ENCODE data around the gene NHLH2. TPM values are rescaled to one million over a fixed set of nuclear protein-coding genes. Genes with fewer than 3 reads are reported as not detected.

NHLH2 gene
- total RNA-seq, 1 donor from 2014 or later = 1.9 TPM

DNA sequence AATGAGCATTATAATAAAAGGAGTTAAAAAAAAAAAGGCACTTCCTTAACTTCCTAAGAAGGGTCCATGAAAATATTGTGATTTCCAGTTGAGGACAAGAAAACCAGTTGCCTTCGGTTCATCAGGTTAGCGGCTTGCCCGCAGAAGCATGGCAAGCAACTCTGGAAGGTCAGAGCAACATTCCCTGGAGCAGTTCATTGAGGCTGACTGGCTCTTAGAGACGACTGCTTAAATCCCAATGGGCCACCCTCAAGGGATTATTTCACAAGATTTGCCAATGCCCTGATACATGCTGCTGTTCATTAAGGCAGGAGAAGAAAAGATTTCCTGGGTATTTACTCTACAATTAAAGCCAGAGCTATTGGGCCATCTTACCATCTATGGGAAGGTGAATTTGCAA lies 43.4 kb downstream of the NHLH2 start:
- Mint-ChIP-seq H3K4me3 (no peak overlapping the region), H3K27me3 (ENCODE audit: low read depth) (no peaks in the 10 kb centered on the region), H3K36me3 (no peaks in the 10 kb centered on the region), H3K9me3 (no peaks in the 10 kb centered on the region), H3K27ac (no peak overlapping the region), H3K4me1 (peaks cover 24% of the 10 kb centered on the region)
- TF ChIP-seq, protein P1, sequence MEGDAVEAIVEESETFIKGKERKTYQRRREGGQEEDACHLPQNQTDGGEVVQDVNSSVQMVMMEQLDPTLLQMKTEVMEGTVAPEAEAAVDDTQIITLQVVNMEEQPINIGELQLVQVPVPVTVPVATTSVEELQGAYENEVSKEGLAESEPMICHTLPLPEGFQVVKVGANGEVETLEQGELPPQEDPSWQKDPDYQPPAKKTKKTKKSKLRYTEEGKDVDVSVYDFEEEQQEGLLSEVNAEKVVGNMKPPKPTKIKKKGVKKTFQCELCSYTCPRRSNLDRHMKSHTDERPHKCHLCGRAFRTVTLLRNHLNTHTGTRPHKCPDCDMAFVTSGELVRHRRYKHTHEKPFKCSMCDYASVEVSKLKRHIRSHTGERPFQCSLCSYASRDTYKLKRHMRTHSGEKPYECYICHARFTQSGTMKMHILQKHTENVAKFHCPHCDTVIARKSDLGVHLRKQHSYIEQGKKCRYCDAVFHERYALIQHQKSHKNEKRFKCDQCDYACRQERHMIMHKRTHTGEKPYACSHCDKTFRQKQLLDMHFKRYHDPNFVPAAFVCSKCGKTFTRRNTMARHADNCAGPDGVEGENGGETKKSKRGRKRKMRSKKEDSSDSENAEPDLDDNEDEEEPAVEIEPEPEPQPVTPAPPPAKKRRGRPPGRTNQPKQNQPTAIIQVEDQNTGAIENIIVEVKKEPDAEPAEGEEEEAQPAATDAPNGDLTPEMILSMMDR (IDR thresholded peaks at IDR 0.05; ENCODE audit: unreplicated experiment) = no peak
- no peak for DNase-seq (ENCODE audit: low spot score in 2 of 2, unreplicated experiment in 2 of 2)

DNA sequence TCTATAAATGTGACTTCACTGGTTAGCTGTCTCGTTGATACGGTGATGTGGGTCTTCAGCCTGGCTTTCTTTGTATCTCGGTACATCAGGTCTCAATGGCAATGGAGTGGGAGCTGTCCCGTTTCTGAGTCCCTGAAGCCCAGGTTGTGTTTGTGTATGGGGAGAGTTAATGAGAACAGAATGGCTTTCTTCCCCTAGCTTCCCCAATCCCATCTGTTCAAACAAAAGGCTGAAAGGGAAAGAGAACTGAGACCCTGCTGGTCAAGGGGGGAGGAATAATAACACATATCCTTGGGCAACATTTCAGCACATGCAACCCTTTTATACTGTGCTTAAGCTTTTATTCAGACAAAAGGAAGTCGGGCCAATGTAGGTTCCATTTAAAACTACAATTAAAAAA lies 44.0 kb downstream of the NHLH2 start:
- TF ChIP-seq, protein P1 (IDR thresholded peaks at IDR 0.05; ENCODE audit: unreplicated experiment) = no peak
- peaks cover 24% of the 10 kb centered on the region for H3K4me1 Mint-ChIP-seq
- no peaks in the 10 kb centered on the region for H3K36me3 Mint-ChIP-seq
- no peaks in the 10 kb centered on the region for H3K9me3 Mint-ChIP-seq
- H3K27me3 Mint-ChIP-seq (ENCODE audit: low read depth) = no peaks in the 10 kb centered on the region
- H3K4me3 Mint-ChIP-seq = no peak overlapping the region
- no peak overlapping the region for H3K27ac Mint-ChIP-seq
- DNase-seq (ENCODE audit: low spot score in 2 of 2, unreplicated experiment in 2 of 2) = no peak

GRCh38 chr1:115796036-115796435 lies 44.9 kb downstream of the NHLH2 start:
- TF ChIP-seq, protein P1 (IDR thresholded peaks at IDR 0.05; ENCODE audit: unreplicated experiment) = no peak
- peaks cover 24% of the 10 kb centered on the region for H3K4me1 Mint-ChIP-seq
- no peaks in the 10 kb centered on the region for H3K36me3 Mint-ChIP-seq
- H3K4me3 Mint-ChIP-seq = no peak overlapping the region
- H3K9me3 Mint-ChIP-seq = no peaks in the 10 kb centered on the region
- peak overlapping the region; percentile 47 for H3K27ac Mint-ChIP-seq
- no peaks in the 10 kb centered on the region for H3K27me3 Mint-ChIP-seq (ENCODE audit: low read depth)
- DNase-seq (ENCODE audit: low spot score in 2 of 2, unreplicated experiment in 2 of 2) = no peak

DNA sequence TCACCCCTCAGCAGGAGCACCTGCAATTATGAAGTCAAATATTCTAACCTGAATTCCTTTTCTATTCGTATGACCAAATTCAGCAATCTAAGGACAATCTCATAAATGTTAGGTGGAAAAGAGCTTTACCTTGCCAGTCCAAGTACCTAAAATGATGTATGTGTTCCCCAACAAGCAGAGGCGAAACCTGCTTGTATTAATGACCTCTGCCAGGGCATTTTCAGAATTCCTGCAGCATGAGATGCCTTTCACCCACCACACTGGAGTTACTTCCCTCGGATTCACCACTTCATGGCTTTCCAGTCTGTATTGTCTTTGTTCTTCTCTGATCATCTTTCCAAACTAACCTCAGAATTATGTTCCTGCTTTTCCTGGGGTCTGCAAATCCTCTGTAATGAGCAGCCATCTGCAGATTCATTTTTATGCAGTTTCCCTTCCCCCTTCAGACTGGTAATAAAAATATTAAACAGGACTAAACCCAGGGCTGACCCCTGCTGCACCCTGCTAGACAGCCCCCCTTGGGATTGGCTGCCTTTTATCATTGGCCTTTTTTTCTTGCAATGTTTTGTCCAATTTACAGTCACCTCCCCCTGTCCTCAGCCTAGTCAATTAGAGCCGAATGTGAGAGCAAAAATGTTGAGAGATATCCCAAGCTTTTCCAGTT lies 45.8 kb downstream of the NHLH2 start:
- Mint-ChIP-seq H3K4me1 (peaks cover 29% of the 10 kb centered on the region), H3K36me3 (no peaks in the 10 kb centered on the region), H3K27ac (peak overlapping the region; percentile 21), H3K9me3 (peaks cover 4% of the 10 kb centered on the region), H3K4me3 (no peak overlapping the region), H3K27me3 (ENCODE audit: low read depth) (no peaks in the 10 kb centered on the region)
- DNase-seq (ENCODE audit: low spot score in 2 of 2, unreplicated experiment in 2 of 2) = no peak
- TF ChIP-seq, protein P1 (IDR thresholded peaks at IDR 0.05; ENCODE audit: unreplicated experiment) = no peak

DNA sequence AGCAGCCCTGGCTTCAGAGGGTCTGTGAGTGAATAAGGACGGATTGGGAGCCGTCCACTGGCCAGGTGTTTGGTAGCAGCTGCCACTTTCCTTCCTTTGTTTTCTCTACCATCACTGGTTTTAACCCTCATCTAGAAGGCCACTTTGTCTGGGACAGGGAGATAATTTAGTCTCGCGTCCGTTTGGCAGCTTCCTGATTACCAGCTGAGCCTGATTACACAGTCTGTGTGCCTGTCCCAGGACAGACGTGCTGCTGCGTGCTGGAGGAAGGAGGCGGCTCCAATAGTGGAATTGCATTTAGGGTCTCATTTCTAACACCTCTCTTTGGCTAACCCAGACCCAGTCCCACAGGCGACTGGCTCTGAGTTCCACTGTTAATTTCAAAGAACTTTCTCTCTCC lies 47.8 kb downstream of the NHLH2 start:
- Mint-ChIP-seq H3K4me3 (no peak overlapping the region), H3K27me3 (ENCODE audit: low read depth) (no peaks in the 10 kb centered on the region), H3K36me3 (no peaks in the 10 kb centered on the region), H3K27ac (no peak overlapping the region), H3K9me3 (peaks cover 9% of the 10 kb centered on the region), H3K4me1 (peaks cover 33% of the 10 kb centered on the region)
- TF ChIP-seq, protein P1 (IDR thresholded peaks at IDR 0.05; ENCODE audit: unreplicated experiment) = no peak
- no peak for DNase-seq (ENCODE audit: low spot score in 2 of 2, unreplicated experiment in 2 of 2)
